WTC11 (cell line): ENCODE data around the gene KIF3A. TPM values are rescaled to one million over a fixed set of nuclear protein-coding genes. Genes with fewer than 3 reads are reported as not detected.

Source experiments
- ATAC-seq: fragments of 200-7000 bp; cut with Tn5 transposase; 2 replicates; pipeline ENCODE4 v1.10.0; 2021; ENCODE audit warnings: mild to moderate bottlenecking, moderate library complexity
- CTCF ChIA-PET: fragments of 300-600 bp; sonication (Branson Sonifier 250); formaldehyde crosslinking; loops from one replicate; lab custom pipeline; 2021; ENCODE audit warnings: antibody characterized with exemption; lab: Charles Lee
- POLR2A ChIA-PET: fragments of 350-600 bp; sonication (Branson Sonifier 250); formaldehyde crosslinking; loops from one replicate; lab custom pipeline; 2021; ENCODE audit warnings: antibody characterized with exemption; lab: Charles Lee
- DNase-seq: peaks from one replicate; pipeline ENCODE4 v3.0.0; 2021; ENCODE audit warnings: low spot score
- H3K27ac Mint-ChIP-seq: 2 replicates; pipeline ENCODE4 v1.8.0; 2021; ENCODE audit warnings: mixed read lengths
- H3K27me3 Mint-ChIP-seq: 2 replicates; pipeline ENCODE4 v1.8.0; 2021; ENCODE audit warnings: low read depth, mild to moderate bottlenecking, moderate library complexity, mixed read lengths
- H3K36me3 Mint-ChIP-seq: 2 replicates; pipeline ENCODE4 v1.8.0; 2021; ENCODE audit warnings: mixed read lengths
- H3K4me1 Mint-ChIP-seq: 2 replicates; pipeline ENCODE4 v1.8.0; 2022; ENCODE audit warnings: mixed read lengths
- H3K4me3 Mint-ChIP-seq: 2 replicates; pipeline ENCODE4 v1.8.0; 2021; ENCODE audit warnings: mild to moderate bottlenecking, moderate library complexity, mixed read lengths
- H3K9me3 Mint-ChIP-seq: 2 replicates; pipeline ENCODE4 v1.8.0; 2021; ENCODE audit warnings: mixed read lengths
- ELF4 ChIP-seq: sonication (generic); formaldehyde crosslinking; IDR thresholded peaks from 2 replicates; pipeline ENCODE4 v1.8.1; 2022; ENCODE audit warnings: low read depth, mild to moderate bottlenecking, moderate library complexity, missing genetic modification reagents
- ETV6 ChIP-seq: sonication (generic); formaldehyde crosslinking; IDR thresholded peaks from 2 replicates; pipeline ENCODE4 v1.8.1; 2022; ENCODE audit warnings: mild to moderate bottlenecking, missing genetic modification reagents
- KAT7 ChIP-seq: sonication (generic); formaldehyde crosslinking; IDR thresholded peaks from 2 replicates; pipeline ENCODE4 v1.8.1; 2023; ENCODE audit warnings: missing genetic modification reagents, mild to moderate bottlenecking, borderline replicate concordance
- MYBL2 ChIP-seq: sonication (generic); formaldehyde crosslinking; IDR thresholded peaks from 2 replicates; pipeline ENCODE4 v1.8.1; 2023; ENCODE audit warnings: mild to moderate bottlenecking, moderate library complexity, missing genetic modification reagents
- NFATC4 ChIP-seq: fragments of 250-450 bp; sonication (Bioruptor Pico); IDR thresholded peaks from 2 replicates; pipeline ENCODE4 v1.9.0; 2021; ENCODE audit warnings: mild to moderate bottlenecking
- NFYB ChIP-seq: sonication (generic); formaldehyde crosslinking; conservative IDR thresholded peaks from 2 replicates; pipeline ENCODE4 v1.8.0; 2022; ENCODE audit warnings: low read depth, missing genetic modification reagents
- NR1H2 ChIP-seq: sonication (generic); formaldehyde crosslinking; IDR thresholded peaks from 2 replicates; pipeline ENCODE4 v1.9.0; 2021; ENCODE audit warnings: mild to moderate bottlenecking, moderate library complexity, missing genetic modification reagents
- total RNA-seq: library from RNA; stranded (reverse); gene quantifications from 3 replicates; pipeline ENCODE4 v1.2.3, GENCODE V29; 2021
- TF ChIP-seq, protein P1 (sequence below): sonication (generic); formaldehyde crosslinking; IDR thresholded peaks from 2 replicates; pipeline ENCODE4 v1.8.0; 2023; ENCODE audit warnings: missing genetic modification reagents
- TF ChIP-seq, protein P2 (sequence below): fragments of 250-450 bp; sonication (Bioruptor Pico); IDR thresholded peaks from 2 replicates; pipeline ENCODE4 v1.9.0; 2021; ENCODE audit warnings: mild to moderate bottlenecking
- TF ChIP-seq, protein P3 (sequence below): sonication (generic); formaldehyde crosslinking; IDR thresholded peaks from 2 replicates; pipeline ENCODE4 v1.8.1; 2023; ENCODE audit warnings: mild to moderate bottlenecking, missing genetic modification reagents
- TF ChIP-seq, protein P4 (sequence below): sonication (generic); formaldehyde crosslinking; IDR thresholded peaks from 2 replicates; pipeline ENCODE4 v1.8.1; 2022; ENCODE audit warnings: mild to moderate bottlenecking, moderate library complexity, missing genetic modification reagents
- TF ChIP-seq, protein P5 (sequence below): sonication (generic); formaldehyde crosslinking; IDR thresholded peaks from 2 replicates; pipeline ENCODE4 v1.8.1; 2022; ENCODE audit warnings: low read depth, missing genetic modification reagents, borderline replicate concordance
- TF ChIP-seq, protein P6 (sequence below): sonication (generic); formaldehyde crosslinking; IDR thresholded peaks from 2 replicates; pipeline ENCODE4 v1.8.0; 2022; ENCODE audit warnings: mild to moderate bottlenecking, missing genetic modification reagents
- TF ChIP-seq, protein P7 (sequence below): sonication (generic); formaldehyde crosslinking; conservative IDR thresholded peaks from 2 replicates; pipeline ENCODE4 v1.8.1; 2023; ENCODE audit warnings: mild to moderate bottlenecking, low read depth, missing genetic modification reagents, moderate library complexity
- TF ChIP-seq, protein P8 (sequence below): sonication (generic); formaldehyde crosslinking; IDR thresholded peaks from 2 replicates; pipeline ENCODE4 v1.8.0; 2022; ENCODE audit warnings: missing genetic modification reagents
- TF ChIP-seq, protein P9 (sequence below): sonication (generic); formaldehyde crosslinking; IDR thresholded peaks from 2 replicates; pipeline ENCODE4 v1.8.0; 2023; ENCODE audit warnings: missing genetic modification reagents, mild to moderate bottlenecking, borderline replicate concordance
- TF ChIP-seq, protein P10 (sequence below): sonication (generic); formaldehyde crosslinking; IDR thresholded peaks from 2 replicates; pipeline ENCODE4 v1.8.1; 2022; ENCODE audit warnings: low read depth, mild to moderate bottlenecking, moderate library complexity, missing genetic modification reagents, borderline replicate concordance

The KIF3A gene
- total RNA-seq, 1 experiment from 2014 or later: 10.1 TPM

DNA sequence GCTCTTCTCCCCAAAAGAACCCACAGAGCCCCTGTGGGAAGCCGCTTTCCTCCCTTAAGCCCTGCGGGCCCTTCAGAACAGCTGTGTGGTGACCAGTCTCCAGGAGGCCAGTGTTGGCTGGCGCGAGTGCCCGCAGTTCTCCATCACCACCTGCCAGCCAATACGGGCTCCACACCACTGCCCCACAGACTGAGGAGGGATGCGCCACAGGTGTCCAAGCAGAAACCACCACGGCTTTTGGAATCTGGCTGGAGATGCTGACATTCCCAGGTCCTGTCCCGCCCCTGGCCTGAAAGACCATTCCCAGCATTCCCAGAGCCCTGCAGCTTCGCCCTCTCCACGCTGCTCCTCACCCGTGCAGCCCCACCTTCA, 22.7 kb upstream of the KIF3A start:
- POLR2A ChIA-PET: no interaction called here
- Mint-ChIP-seq H3K4me1 (peaks cover 5% of the 10 kb centered on the region), H3K4me3 (no peak overlapping the region), H3K9me3 (no peaks in the 10 kb centered on the region), H3K27me3 (no peaks in the 10 kb centered on the region), H3K36me3 (peaks cover 2% of the 10 kb centered on the region; the same call in 1 of the 2 replicates), H3K27ac (no peak overlapping the region)
- ATAC-seq (no peak), DNase-seq (no peak)
- CTCF ChIA-PET: interaction anchor here (1.9 kb wide), 1 partner anchor 60 kb away, joined by 6 read pairs; no protein-coding TSS in a partner anchor
- TF ChIP-seq, protein P1, sequence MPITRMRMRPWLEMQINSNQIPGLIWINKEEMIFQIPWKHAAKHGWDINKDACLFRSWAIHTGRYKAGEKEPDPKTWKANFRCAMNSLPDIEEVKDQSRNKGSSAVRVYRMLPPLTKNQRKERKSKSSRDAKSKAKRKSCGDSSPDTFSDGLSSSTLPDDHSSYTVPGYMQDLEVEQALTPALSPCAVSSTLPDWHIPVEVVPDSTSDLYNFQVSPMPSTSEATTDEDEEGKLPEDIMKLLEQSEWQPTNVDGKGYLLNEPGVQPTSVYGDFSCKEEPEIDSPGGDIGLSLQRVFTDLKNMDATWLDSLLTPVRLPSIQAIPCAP (CRISPR knock-in tag): no peak
- TF ChIP-seq, protein P2, sequence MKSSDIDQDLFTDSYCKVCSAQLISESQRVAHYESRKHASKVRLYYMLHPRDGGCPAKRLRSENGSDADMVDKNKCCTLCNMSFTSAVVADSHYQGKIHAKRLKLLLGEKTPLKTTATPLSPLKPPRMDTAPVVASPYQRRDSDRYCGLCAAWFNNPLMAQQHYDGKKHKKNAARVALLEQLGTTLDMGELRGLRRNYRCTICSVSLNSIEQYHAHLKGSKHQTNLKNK (CRISPR knock-in tag): no peak
- TF ChIP-seq NFYB (no peak), NR1H2 (CRISPR knock-in tag) (no peak), KAT7 (CRISPR knock-in tag) (no peak), MYBL2 (CRISPR knock-in tag) (no peak), ETV6 (CRISPR knock-in tag) (no peak), ELF4 (CRISPR knock-in tag) (no peak), NFATC4 (CRISPR knock-in tag) (no peak)
- TF ChIP-seq, protein P3, sequence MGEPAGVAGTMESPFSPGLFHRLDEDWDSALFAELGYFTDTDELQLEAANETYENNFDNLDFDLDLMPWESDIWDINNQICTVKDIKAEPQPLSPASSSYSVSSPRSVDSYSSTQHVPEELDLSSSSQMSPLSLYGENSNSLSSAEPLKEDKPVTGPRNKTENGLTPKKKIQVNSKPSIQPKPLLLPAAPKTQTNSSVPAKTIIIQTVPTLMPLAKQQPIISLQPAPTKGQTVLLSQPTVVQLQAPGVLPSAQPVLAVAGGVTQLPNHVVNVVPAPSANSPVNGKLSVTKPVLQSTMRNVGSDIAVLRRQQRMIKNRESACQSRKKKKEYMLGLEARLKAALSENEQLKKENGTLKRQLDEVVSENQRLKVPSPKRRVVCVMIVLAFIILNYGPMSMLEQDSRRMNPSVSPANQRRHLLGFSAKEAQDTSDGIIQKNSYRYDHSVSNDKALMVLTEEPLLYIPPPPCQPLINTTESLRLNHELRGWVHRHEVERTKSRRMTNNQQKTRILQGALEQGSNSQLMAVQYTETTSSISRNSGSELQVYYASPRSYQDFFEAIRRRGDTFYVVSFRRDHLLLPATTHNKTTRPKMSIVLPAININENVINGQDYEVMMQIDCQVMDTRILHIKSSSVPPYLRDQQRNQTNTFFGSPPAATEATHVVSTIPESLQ (CRISPR knock-in tag): no peak
- TF ChIP-seq, protein P4, sequence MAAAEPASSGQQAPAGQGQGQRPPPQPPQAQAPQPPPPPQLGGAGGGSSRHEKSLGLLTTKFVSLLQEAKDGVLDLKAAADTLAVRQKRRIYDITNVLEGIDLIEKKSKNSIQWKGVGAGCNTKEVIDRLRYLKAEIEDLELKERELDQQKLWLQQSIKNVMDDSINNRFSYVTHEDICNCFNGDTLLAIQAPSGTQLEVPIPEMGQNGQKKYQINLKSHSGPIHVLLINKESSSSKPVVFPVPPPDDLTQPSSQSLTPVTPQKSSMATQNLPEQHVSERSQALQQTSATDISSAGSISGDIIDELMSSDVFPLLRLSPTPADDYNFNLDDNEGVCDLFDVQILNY (CRISPR knock-in tag): no peak
- TF ChIP-seq, protein P5, sequence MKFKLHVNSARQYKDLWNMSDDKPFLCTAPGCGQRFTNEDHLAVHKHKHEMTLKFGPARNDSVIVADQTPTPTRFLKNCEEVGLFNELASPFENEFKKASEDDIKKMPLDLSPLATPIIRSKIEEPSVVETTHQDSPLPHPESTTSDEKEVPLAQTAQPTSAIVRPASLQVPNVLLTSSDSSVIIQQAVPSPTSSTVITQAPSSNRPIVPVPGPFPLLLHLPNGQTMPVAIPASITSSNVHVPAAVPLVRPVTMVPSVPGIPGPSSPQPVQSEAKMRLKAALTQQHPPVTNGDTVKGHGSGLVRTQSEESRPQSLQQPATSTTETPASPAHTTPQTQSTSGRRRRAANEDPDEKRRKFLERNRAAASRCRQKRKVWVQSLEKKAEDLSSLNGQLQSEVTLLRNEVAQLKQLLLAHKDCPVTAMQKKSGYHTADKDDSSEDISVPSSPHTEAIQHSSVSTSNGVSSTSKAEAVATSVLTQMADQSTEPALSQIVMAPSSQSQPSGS: no peak
- TF ChIP-seq, protein P6, sequence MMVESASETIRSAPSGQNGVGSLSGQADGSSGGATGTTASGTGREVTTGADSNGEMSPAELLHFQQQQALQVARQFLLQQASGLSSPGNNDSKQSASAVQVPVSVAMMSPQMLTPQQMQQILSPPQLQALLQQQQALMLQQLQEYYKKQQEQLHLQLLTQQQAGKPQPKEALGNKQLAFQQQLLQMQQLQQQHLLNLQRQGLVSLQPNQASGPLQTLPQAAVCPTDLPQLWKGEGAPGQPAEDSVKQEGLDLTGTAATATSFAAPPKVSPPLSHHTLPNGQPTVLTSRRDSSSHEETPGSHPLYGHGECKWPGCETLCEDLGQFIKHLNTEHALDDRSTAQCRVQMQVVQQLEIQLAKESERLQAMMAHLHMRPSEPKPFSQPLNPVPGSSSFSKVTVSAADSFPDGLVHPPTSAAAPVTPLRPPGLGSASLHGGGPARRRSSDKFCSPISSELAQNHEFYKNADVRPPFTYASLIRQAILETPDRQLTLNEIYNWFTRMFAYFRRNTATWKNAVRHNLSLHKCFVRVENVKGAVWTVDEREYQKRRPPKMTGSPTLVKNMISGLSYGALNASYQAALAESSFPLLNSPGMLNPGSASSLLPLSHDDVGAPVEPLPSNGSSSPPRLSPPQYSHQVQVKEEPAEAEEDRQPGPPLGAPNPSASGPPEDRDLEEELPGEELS (CRISPR knock-in tag): no peak
- TF ChIP-seq, protein P7, sequence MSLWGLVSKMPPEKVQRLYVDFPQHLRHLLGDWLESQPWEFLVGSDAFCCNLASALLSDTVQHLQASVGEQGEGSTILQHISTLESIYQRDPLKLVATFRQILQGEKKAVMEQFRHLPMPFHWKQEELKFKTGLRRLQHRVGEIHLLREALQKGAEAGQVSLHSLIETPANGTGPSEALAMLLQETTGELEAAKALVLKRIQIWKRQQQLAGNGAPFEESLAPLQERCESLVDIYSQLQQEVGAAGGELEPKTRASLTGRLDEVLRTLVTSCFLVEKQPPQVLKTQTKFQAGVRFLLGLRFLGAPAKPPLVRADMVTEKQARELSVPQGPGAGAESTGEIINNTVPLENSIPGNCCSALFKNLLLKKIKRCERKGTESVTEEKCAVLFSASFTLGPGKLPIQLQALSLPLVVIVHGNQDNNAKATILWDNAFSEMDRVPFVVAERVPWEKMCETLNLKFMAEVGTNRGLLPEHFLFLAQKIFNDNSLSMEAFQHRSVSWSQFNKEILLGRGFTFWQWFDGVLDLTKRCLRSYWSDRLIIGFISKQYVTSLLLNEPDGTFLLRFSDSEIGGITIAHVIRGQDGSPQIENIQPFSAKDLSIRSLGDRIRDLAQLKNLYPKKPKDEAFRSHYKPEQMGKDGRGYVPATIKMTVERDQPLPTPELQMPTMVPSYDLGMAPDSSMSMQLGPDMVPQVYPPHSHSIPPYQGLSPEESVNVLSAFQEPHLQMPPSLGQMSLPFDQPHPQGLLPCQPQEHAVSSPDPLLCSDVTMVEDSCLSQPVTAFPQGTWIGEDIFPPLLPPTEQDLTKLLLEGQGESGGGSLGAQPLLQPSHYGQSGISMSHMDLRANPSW (CRISPR knock-in tag): no peak
- TF ChIP-seq, protein P8, sequence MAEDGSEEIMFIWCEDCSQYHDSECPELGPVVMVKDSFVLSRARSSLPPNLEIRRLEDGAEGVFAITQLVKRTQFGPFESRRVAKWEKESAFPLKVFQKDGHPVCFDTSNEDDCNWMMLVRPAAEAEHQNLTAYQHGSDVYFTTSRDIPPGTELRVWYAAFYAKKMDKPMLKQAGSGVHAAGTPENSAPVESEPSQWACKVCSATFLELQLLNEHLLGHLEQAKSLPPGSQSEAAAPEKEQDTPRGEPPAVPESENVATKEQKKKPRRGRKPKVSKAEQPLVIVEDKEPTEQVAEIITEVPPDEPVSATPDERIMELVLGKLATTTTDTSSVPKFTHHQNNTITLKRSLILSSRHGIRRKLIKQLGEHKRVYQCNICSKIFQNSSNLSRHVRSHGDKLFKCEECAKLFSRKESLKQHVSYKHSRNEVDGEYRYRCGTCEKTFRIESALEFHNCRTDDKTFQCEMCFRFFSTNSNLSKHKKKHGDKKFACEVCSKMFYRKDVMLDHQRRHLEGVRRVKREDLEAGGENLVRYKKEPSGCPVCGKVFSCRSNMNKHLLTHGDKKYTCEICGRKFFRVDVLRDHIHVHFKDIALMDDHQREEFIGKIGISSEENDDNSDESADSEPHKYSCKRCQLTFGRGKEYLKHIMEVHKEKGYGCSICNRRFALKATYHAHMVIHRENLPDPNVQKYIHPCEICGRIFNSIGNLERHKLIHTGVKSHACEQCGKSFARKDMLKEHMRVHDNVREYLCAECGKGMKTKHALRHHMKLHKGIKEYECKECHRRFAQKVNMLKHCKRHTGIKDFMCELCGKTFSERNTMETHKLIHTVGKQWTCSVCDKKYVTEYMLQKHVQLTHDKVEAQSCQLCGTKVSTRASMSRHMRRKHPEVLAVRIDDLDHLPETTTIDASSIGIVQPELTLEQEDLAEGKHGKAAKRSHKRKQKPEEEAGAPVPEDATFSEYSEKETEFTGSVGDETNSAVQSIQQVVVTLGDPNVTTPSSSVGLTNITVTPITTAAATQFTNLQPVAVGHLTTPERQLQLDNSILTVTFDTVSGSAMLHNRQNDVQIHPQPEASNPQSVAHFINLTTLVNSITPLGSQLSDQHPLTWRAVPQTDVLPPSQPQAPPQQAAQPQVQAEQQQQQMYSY (CRISPR knock-in tag): no peak
- TF ChIP-seq, protein P9, sequence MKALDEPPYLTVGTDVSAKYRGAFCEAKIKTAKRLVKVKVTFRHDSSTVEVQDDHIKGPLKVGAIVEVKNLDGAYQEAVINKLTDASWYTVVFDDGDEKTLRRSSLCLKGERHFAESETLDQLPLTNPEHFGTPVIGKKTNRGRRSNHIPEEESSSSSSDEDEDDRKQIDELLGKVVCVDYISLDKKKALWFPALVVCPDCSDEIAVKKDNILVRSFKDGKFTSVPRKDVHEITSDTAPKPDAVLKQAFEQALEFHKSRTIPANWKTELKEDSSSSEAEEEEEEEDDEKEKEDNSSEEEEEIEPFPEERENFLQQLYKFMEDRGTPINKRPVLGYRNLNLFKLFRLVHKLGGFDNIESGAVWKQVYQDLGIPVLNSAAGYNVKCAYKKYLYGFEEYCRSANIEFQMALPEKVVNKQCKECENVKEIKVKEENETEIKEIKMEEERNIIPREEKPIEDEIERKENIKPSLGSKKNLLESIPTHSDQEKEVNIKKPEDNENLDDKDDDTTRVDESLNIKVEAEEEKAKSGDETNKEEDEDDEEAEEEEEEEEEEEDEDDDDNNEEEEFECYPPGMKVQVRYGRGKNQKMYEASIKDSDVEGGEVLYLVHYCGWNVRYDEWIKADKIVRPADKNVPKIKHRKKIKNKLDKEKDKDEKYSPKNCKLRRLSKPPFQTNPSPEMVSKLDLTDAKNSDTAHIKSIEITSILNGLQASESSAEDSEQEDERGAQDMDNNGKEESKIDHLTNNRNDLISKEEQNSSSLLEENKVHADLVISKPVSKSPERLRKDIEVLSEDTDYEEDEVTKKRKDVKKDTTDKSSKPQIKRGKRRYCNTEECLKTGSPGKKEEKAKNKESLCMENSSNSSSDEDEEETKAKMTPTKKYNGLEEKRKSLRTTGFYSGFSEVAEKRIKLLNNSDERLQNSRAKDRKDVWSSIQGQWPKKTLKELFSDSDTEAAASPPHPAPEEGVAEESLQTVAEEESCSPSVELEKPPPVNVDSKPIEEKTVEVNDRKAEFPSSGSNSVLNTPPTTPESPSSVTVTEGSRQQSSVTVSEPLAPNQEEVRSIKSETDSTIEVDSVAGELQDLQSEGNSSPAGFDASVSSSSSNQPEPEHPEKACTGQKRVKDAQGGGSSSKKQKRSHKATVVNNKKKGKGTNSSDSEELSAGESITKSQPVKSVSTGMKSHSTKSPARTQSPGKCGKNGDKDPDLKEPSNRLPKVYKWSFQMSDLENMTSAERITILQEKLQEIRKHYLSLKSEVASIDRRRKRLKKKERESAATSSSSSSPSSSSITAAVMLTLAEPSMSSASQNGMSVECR (CRISPR knock-in tag): no peak
- TF ChIP-seq, protein P10, sequence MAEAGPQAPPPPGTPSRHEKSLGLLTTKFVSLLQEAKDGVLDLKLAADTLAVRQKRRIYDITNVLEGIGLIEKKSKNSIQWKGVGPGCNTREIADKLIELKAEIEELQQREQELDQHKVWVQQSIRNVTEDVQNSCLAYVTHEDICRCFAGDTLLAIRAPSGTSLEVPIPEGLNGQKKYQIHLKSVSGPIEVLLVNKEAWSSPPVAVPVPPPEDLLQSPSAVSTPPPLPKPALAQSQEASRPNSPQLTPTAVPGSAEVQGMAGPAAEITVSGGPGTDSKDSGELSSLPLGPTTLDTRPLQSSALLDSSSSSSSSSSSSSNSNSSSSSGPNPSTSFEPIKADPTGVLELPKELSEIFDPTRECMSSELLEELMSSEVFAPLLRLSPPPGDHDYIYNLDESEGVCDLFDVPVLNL (CRISPR knock-in tag): no peak
